ENCODE measurements around the gene GRM4. TPM values are rescaled to one million over a fixed set of nuclear protein-coding genes. Genes with fewer than 3 reads are reported as not detected.

Gene GRM4
- total and polyA plus RNA-seq, 9 donors: 1.1 to 4.8 (median 1.9) TPM

GRCh38 chr6:34011264-34011663 is 134.6 kb downstream of the GRM4 start:
- DNase-seq: no peak
- Histone ChIP-seq H3K9me3 (replicated peaks; ENCODE audit: control insufficient read depth, low read depth, low read length) (peaks cover 7% of the 10 kb centered on the region), H3K36me3 (ENCODE audit: control insufficient read depth, insufficient read depth, low read length) (no peaks in the 10 kb centered on the region), H3K27ac (ENCODE audit: low read length) (no peak overlapping the region), H3K27me3 (ENCODE audit: control insufficient read depth, insufficient read depth, low read length) (peaks cover 6% of the 10 kb centered on the region), H3K4me1 (ENCODE audit: control insufficient read depth, insufficient read depth, low read length) (peaks cover 8% of the 10 kb centered on the region), H3K4me3 (ENCODE audit: low read length) (no peak overlapping the region)
- WGBS (ENCODE audit: insufficient coverage): 14% methylated on average over 4 of the region's 5 CpGs

DNA sequence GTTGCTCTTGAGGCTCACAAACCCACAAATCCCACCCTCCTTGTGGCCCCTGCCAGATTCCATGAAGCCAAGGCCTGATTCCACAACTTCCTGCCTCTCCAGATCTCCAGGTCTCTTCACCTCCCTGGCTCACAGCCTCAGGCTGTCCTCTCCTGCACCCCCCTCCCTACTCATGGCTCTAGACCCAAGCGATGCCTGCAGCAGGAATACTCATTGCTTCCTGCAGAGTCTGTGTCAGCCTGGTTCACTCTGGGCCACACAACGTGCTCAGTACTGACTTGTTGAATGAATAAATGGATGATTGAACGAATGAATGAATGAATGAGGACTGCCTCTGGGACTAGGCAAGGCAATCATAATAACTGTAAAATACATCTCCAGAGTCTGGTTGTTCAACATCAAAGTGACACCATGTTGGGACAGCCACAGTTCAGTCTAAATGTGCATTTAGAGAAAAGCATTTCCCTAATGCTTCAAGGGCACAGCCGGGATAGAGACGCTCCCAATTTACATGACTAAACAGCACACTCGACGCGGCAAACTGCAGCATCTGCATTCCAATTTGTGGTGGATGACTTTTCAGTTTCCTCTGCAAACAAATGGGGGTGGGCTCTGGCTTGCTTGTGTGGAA is 139.9 kb downstream of the GRM4 start:
- 17% methylated on average over 2 of the region's 8 CpGs for WGBS (ENCODE audit: insufficient coverage)
- H3K4me3 ChIP-seq (ENCODE audit: low read length): no peak overlapping the region
- no peaks in the 10 kb centered on the region for H3K36me3 ChIP-seq (ENCODE audit: control insufficient read depth, insufficient read depth, low read length)
- no peak overlapping the region for H3K27ac ChIP-seq (ENCODE audit: low read length)
- peaks cover 7% of the 10 kb centered on the region for H3K9me3 ChIP-seq (replicated peaks; ENCODE audit: control insufficient read depth, low read depth, low read length)
- H3K4me1 ChIP-seq (ENCODE audit: control insufficient read depth, insufficient read depth, low read length): no peaks in the 10 kb centered on the region
- no peak for DNase-seq
- peaks cover 4% of the 10 kb centered on the region for H3K27me3 ChIP-seq (ENCODE audit: control insufficient read depth, insufficient read depth, low read length)

- Histone ChIP-seq H3K9me3 (replicated peaks; ENCODE audit: control insufficient read depth, low read depth, low read length) (peaks cover 7% of the 10 kb centered on the region), H3K4me3 (ENCODE audit: low read length) (no peak overlapping the region), H3K27ac (ENCODE audit: low read length) (no peak overlapping the region), H3K27me3 (ENCODE audit: control insufficient read depth, insufficient read depth, low read length) (peaks cover under 1% of the 10 kb centered on the region), H3K4me1 (ENCODE audit: control insufficient read depth, insufficient read depth, low read length) (no peaks in the 10 kb centered on the region), H3K36me3 (ENCODE audit: control insufficient read depth, insufficient read depth, low read length) (no peaks in the 10 kb centered on the region)
- WGBS (ENCODE audit: insufficient coverage): no CpG with 5 or more reads among the region's 1 CpG
- no peak for DNase-seq
Measured at GRCh38 chr6:34004706-34005105, 141.2 kb downstream of the GRM4 start.

DNA sequence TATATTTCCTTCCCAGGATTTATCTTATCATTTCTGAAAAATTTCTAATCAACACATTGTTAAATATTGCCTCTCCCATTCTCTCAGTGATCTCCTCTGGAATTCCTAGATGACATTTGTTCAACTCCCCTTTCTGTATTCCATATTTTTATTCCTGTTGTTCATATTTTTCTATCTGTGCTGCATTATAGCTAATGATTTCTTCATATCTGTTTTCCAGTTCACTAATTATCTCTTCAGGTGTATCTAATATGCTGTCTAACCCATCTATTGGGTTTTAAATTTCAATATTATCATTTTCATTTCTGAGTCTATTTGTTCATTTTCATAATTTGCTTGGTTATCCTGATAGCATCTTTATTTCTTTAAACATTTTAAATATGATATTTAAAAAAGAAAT is 141.9 kb downstream of the GRM4 start:
- H3K4me1 ChIP-seq (ENCODE audit: control insufficient read depth, insufficient read depth, low read length): no peaks in the 10 kb centered on the region
- H3K36me3 ChIP-seq (ENCODE audit: control insufficient read depth, insufficient read depth, low read length): no peaks in the 10 kb centered on the region
- peaks cover 7% of the 10 kb centered on the region for H3K9me3 ChIP-seq (replicated peaks; ENCODE audit: control insufficient read depth, low read depth, low read length)
- no peak overlapping the region for H3K4me3 ChIP-seq (ENCODE audit: low read length)
- no peak overlapping the region for H3K27ac ChIP-seq (ENCODE audit: low read length)
- DNase-seq: no peak
- H3K27me3 ChIP-seq (ENCODE audit: control insufficient read depth, insufficient read depth, low read length): no peaks in the 10 kb centered on the region

GRCh38 chr6:34001706-34002621 is 143.9 kb downstream of the GRM4 start:
- Histone ChIP-seq H3K36me3 (ENCODE audit: control insufficient read depth, insufficient read depth, low read length) (no peaks in the 10 kb centered on the region), H3K4me3 (ENCODE audit: low read length) (no peak overlapping the region), H3K27ac (ENCODE audit: low read length) (no peak overlapping the region), H3K9me3 (replicated peaks; ENCODE audit: control insufficient read depth, low read depth, low read length) (no peaks in the 10 kb centered on the region), H3K27me3 (ENCODE audit: control insufficient read depth, insufficient read depth, low read length) (no peaks in the 10 kb centered on the region), H3K4me1 (ENCODE audit: control insufficient read depth, insufficient read depth, low read length) (no peaks in the 10 kb centered on the region)
- WGBS (ENCODE audit: insufficient coverage): 51% methylated on average over 33 of the region's 41 CpGs
- DNase-seq: no peak

DNA sequence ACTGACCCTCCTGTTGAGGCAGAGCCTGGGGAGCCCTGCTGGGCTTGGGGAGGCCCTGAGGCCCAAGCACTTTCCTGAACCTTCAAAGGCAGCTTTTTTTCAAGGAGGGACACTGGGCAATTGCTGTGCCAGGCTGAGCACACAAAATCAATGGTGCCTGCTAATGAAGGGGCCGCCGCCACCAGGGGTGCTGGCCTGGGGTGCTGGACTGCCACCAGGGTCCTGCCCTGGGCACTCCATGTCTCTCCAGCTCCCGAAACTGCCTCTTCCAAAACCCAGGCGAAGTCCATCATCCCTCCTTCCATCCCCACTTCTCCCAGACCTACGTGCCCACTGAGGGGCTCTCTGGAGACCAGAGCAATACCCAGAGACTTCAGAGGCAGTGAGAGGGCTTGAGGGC is 145.6 kb downstream of the GRM4 start:
- Histone ChIP-seq H3K4me1 (ENCODE audit: control insufficient read depth, insufficient read depth, low read length) (no peaks in the 10 kb centered on the region), H3K9me3 (replicated peaks; ENCODE audit: control insufficient read depth, low read depth, low read length) (no peaks in the 10 kb centered on the region), H3K36me3 (ENCODE audit: control insufficient read depth, insufficient read depth, low read length) (no peaks in the 10 kb centered on the region), H3K4me3 (ENCODE audit: low read length) (no peak overlapping the region), H3K27ac (ENCODE audit: low read length) (no peak overlapping the region), H3K27me3 (ENCODE audit: control insufficient read depth, insufficient read depth, low read length) (no peaks in the 10 kb centered on the region)
- WGBS (ENCODE audit: insufficient coverage): 85% methylated on average over 3 of the region's 5 CpGs
- no peak for DNase-seq

DNA sequence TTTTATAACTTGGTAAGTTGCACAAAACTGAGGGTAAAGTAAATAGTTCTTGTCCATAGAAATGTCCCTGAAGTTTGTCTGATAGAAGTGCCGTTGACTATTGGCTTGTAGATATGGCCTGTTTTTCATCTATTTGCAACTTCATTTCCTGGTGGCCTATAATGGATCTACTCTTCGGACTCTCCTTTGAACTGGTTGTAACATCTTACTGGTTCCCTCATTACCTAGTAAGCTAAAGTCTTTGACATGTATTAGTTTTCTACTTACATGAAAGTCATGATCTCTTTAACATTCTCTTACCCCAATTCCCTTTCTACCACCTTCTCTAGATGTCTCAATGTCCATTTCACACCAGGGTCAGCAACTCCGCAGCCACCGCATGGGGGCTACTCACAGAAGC is 146.3 kb downstream of the GRM4 start:
- Histone ChIP-seq H3K27ac (ENCODE audit: low read length) (no peak overlapping the region), H3K9me3 (replicated peaks; ENCODE audit: control insufficient read depth, low read depth, low read length) (no peaks in the 10 kb centered on the region), H3K4me3 (ENCODE audit: low read length) (no peak overlapping the region), H3K36me3 (ENCODE audit: control insufficient read depth, insufficient read depth, low read length) (no peaks in the 10 kb centered on the region), H3K27me3 (ENCODE audit: control insufficient read depth, insufficient read depth, low read length) (no peaks in the 10 kb centered on the region), H3K4me1 (ENCODE audit: control insufficient read depth, insufficient read depth, low read length) (peaks cover 2% of the 10 kb centered on the region)
- WGBS (ENCODE audit: insufficient coverage): 80% methylated on average over 1 of the region's 4 CpGs
- no peak for DNase-seq

DNA sequence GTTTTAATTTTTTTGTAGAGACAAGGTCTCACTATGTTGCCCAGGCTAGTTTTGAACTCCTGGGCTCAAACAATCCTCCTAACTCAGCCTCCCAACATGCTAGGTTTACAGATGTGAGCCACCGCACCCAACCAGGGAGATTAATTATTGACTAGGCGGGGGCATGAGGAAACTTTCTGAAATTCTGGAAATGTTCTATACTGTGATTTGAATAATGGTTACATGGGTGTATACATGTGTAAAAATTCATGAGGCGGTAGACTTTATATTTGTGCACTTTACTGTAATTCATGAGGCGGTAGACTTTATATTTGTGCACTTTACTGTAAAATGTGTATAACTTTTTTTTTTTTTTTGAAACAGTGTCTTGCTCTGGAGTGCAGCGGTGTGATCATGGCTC is 147.2 kb downstream of the GRM4 start:
- WGBS (ENCODE audit: insufficient coverage): 100% methylated on average over 3 of the region's 5 CpGs
- no peak overlapping the region for H3K4me3 ChIP-seq (ENCODE audit: low read length)
- H3K27me3 ChIP-seq (ENCODE audit: control insufficient read depth, insufficient read depth, low read length): no peaks in the 10 kb centered on the region

DNA sequence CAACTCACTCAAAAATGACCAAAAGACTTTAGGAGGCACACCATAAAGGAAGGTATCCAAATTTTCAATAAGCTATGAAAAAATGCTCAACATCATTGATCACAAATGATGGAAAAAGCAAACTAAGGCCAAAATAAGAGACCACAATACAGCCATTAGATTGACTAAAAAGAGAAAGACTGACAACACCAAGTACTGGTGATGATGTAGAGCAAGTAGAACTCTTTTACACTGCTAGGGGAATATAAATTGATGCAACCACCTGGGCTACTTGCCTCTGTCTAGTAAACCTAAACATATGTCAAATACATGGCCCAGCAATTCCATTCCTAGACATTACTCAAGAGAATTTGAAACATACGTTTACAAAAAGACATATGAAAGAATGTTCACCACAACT is 148.6 kb downstream of the GRM4 start:
- WGBS (ENCODE audit: insufficient coverage): no CpG with 5 or more reads among the region's 1 CpG
- Histone ChIP-seq H3K4me1 (ENCODE audit: control insufficient read depth, insufficient read depth, low read length) (peaks cover 2% of the 10 kb centered on the region), H3K27me3 (ENCODE audit: control insufficient read depth, insufficient read depth, low read length) (peaks cover 7% of the 10 kb centered on the region), H3K27ac (ENCODE audit: low read length) (no peak overlapping the region), H3K4me3 (ENCODE audit: low read length) (no peak overlapping the region), H3K36me3 (ENCODE audit: control insufficient read depth, insufficient read depth, low read length) (no peaks in the 10 kb centered on the region), H3K9me3 (replicated peaks; ENCODE audit: control insufficient read depth, low read depth, low read length) (no peaks in the 10 kb centered on the region)
- DNase-seq: no peak

More for the DNA sequence above, 147.2 kb downstream of the GRM4 start:
- Histone ChIP-seq H3K27ac (ENCODE audit: low read length) (no peak overlapping the region), H3K4me1 (ENCODE audit: control insufficient read depth, insufficient read depth, low read length) (peaks cover 2% of the 10 kb centered on the region), H3K36me3 (ENCODE audit: control insufficient read depth, insufficient read depth, low read length) (no peaks in the 10 kb centered on the region), H3K9me3 (replicated peaks; ENCODE audit: control insufficient read depth, low read depth, low read length) (no peaks in the 10 kb centered on the region)
- DNase-seq: no peak

- Histone ChIP-seq H3K27ac (ENCODE audit: low read length) (no peak overlapping the region), H3K27me3 (ENCODE audit: control insufficient read depth, insufficient read depth, low read length) (peaks cover 7% of the 10 kb centered on the region), H3K4me3 (ENCODE audit: low read length) (no peak overlapping the region), H3K36me3 (ENCODE audit: control insufficient read depth, insufficient read depth, low read length) (no peaks in the 10 kb centered on the region), H3K9me3 (replicated peaks; ENCODE audit: control insufficient read depth, low read depth, low read length) (no peaks in the 10 kb centered on the region), H3K4me1 (ENCODE audit: control insufficient read depth, insufficient read depth, low read length) (peaks cover 2% of the 10 kb centered on the region)
- 52% methylated on average over 3 of the region's 5 CpGs for WGBS (ENCODE audit: insufficient coverage)
- no peak for DNase-seq
Measured at GRCh38 chr6:33996120-33996475, 149.8 kb downstream of the GRM4 start.
